ENCODE data around the gene FAM124A. TPM values are rescaled to one million over a fixed set of nuclear protein-coding genes. Genes with fewer than 3 reads are reported as not detected.

Gene FAM124A
- total and polyA plus RNA-seq, 2 experiments from 2014 or later = not detected

GRCh38 chr13:51221674-51222036, 543 bp upstream of the FAM124A start:
- Histone ChIP-seq H3K9me3 (ENCODE audit: low read depth) (no peaks in the 10 kb centered on the region), H3K36me3 (ENCODE audit: low read depth) (no peaks in the 10 kb centered on the region), H3K4me1 (ENCODE audit: insufficient read depth) (no peaks in the 10 kb centered on the region), H4K20me1 (ENCODE audit: insufficient read depth) (no peaks in the 10 kb centered on the region), H2AFZ (peak overlapping the region; percentile 74), H3K4me2 (ENCODE audit: unreplicated experiment) (peak overlapping the region; percentile 86), H3F3A (ENCODE audit: insufficient read depth) (no peaks in the 10 kb centered on the region), H3K79me2 (ENCODE audit: insufficient read depth) (no peaks in the 10 kb centered on the region), H3K27ac (no peak overlapping the region), H3K9me2 (ENCODE audit: insufficient read depth) (no peaks in the 10 kb centered on the region), H3K27me3 (replicated peaks; ENCODE audit: insufficient read depth) (peaks cover 39% of the 10 kb centered on the region), H3K9ac (no peak overlapping the region), H3K4me3 (peak overlapping the region; percentile 70)
- no peak for DNase-seq
- in situ Hi-C loops (cut with MboI) = no loop called here
- TF ChIP-seq EZH2 (IDR thresholded peaks at IDR 0.05; ENCODE audit: insufficient read depth, poor library complexity, severe bottlenecking) (no peak), EZH2phosphoT487 (IDR thresholded peaks at IDR 0.05; ENCODE audit: insufficient read depth, low read depth) (no peak)
- WGBS, 2 experiments (ENCODE audit: low coverage in 1 of 2, low lambda C conversion rate in 2 of 2, missing lambda C conversion rate in 2 of 2) = 5 to 15% methylated on average over 11 of the region's 11 CpGs

DNA sequence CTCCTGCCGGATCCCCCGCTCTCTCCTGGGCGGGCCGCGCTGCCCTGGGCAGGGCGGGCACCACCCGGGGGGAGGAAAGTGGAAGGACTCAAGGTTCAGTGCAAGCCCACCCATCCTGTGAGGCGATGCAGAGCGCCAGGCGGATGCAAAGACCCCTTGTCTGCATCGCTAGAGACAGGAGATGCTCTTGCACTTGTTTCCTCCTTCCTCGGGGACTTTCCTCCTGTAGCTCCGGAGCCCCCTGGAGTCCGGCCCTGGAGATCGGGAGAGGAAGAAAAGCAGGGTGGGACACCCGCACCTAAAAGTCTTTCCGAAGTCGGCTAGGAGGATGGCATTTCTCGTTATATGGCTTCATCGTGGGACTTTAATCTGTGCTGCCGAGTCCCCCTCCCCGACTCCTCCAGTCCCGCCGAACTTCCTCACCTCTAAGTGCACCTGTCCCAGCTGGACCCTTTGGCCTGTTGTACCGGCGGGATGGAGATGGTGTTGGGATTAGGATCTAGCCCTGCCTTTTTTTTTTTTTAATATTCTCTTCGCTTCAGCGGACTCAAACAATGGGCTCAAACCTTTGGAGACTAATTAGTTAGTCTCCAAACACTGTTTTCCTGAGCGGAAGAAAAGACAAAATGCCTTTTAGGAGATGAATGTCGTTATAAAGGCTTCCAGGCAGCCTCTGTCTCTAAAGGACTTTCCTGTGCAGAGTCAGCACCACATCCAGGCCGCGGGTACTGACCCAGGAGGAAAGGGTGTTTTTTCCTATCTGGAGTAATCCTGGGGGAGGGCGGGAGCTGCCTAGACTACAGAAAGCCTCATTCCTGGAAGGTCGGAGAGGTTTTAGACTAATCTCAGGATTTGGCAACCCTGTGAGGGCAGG, 725 bp downstream of the FAM124A start:
- Histone ChIP-seq H2AFZ (peak overlapping the region; percentile 88), H3K9me3 (ENCODE audit: low read depth) (no peaks in the 10 kb centered on the region), H3K79me2 (ENCODE audit: insufficient read depth) (no peaks in the 10 kb centered on the region), H3K36me3 (ENCODE audit: low read depth) (no peaks in the 10 kb centered on the region), H3K9me2 (ENCODE audit: insufficient read depth) (no peaks in the 10 kb centered on the region), H3K27ac (no peak overlapping the region), H3K9ac (peak overlapping the region; percentile 32; the same call in 1 of the 2 replicates), H4K20me1 (ENCODE audit: insufficient read depth) (no peaks in the 10 kb centered on the region), H3K4me3 (peak overlapping the region; percentile 70), H3K4me2 (ENCODE audit: unreplicated experiment) (peak overlapping the region; percentile 80), H3F3A (ENCODE audit: insufficient read depth) (no peaks in the 10 kb centered on the region), H3K27me3 (replicated peaks; ENCODE audit: insufficient read depth) (peaks cover 49% of the 10 kb centered on the region), H3K4me1 (ENCODE audit: insufficient read depth) (no peaks in the 10 kb centered on the region)
- TF ChIP-seq EZH2phosphoT487 (IDR thresholded peaks at IDR 0.05; ENCODE audit: insufficient read depth, low read depth) (no peak), EZH2 (IDR thresholded peaks at IDR 0.05; ENCODE audit: insufficient read depth, poor library complexity, severe bottlenecking) (peak; percentile 95)
- 11 to 12% methylated on average over 27 to 32 of the region's 34 CpGs for WGBS, 2 experiments (ENCODE audit: low coverage in 1 of 2, low lambda C conversion rate in 2 of 2, missing lambda C conversion rate in 2 of 2)
- DNase-seq = peak; percentile 23
- in situ Hi-C loops (cut with MboI) = no loop called here

GRCh38 chr13:51223560-51224270, 1.5 kb downstream of the FAM124A start:
- H3K27me3 ChIP-seq (replicated peaks; ENCODE audit: insufficient read depth) = peaks cover 49% of the 10 kb centered on the region
- no peak for DNase-seq

GRCh38 chr13:51225029-51225428, 2.8 kb downstream of the FAM124A start:
- Histone ChIP-seq H3K9me3 (ENCODE audit: low read depth) (no peaks in the 10 kb centered on the region), H3K27me3 (replicated peaks; ENCODE audit: insufficient read depth) (peaks cover 54% of the 10 kb centered on the region), H3F3A (ENCODE audit: insufficient read depth) (no peaks in the 10 kb centered on the region), H3K4me3 (no peak overlapping the region), H3K36me3 (ENCODE audit: low read depth) (no peaks in the 10 kb centered on the region), H3K9ac (no peak overlapping the region), H3K4me2 (ENCODE audit: unreplicated experiment) (no peak overlapping the region), H2AFZ (no peak overlapping the region), H3K4me1 (ENCODE audit: insufficient read depth) (no peaks in the 10 kb centered on the region), H3K27ac (no peak overlapping the region), H3K9me2 (ENCODE audit: insufficient read depth) (no peaks in the 10 kb centered on the region), H3K79me2 (ENCODE audit: insufficient read depth) (no peaks in the 10 kb centered on the region), H4K20me1 (ENCODE audit: insufficient read depth) (no peaks in the 10 kb centered on the region)
- DNase-seq = peak; percentile 29
- in situ Hi-C loops (cut with MboI) = no loop called here
- no peak for TF ChIP-seq EZH2 (IDR thresholded peaks at IDR 0.05; ENCODE audit: insufficient read depth, poor library complexity, severe bottlenecking)
- no peak for TF ChIP-seq EZH2phosphoT487 (IDR thresholded peaks at IDR 0.05; ENCODE audit: insufficient read depth, low read depth)

More at GRCh38 chr13:51223560-51224270, 1.5 kb downstream of the FAM124A start:
- WGBS, 2 experiments (ENCODE audit: low coverage in 1 of 2, low lambda C conversion rate in 2 of 2, missing lambda C conversion rate in 2 of 2) = 88 to 97% methylated on average over 8 to 13 of the region's 13 CpGs
- Histone ChIP-seq H3K36me3 (ENCODE audit: low read depth) (no peaks in the 10 kb centered on the region), H3K9ac (no peak overlapping the region), H3K4me1 (ENCODE audit: insufficient read depth) (no peaks in the 10 kb centered on the region), H3K27ac (no peak overlapping the region), H3F3A (ENCODE audit: insufficient read depth) (no peaks in the 10 kb centered on the region), H4K20me1 (ENCODE audit: insufficient read depth) (no peaks in the 10 kb centered on the region), H3K4me3 (no peak overlapping the region), H3K9me3 (ENCODE audit: low read depth) (no peaks in the 10 kb centered on the region), H3K4me2 (ENCODE audit: unreplicated experiment) (no peak overlapping the region), H3K9me2 (ENCODE audit: insufficient read depth) (no peaks in the 10 kb centered on the region), H3K79me2 (ENCODE audit: insufficient read depth) (no peaks in the 10 kb centered on the region), H2AFZ (no peak overlapping the region)
- in situ Hi-C loops (cut with MboI) = no loop called here
- no peak for TF ChIP-seq EZH2phosphoT487 (IDR thresholded peaks at IDR 0.05; ENCODE audit: insufficient read depth, low read depth)
